ENCODE results near the gene PHACTR3. TPM values are rescaled to one million over a fixed set of nuclear protein-coding genes. Genes with fewer than 3 reads are reported as not detected.

The PHACTR3 gene
- total and polyA plus RNA-seq, 2 of the 8 experiments (the other 6 are each of a cell fraction or from before 2014, with no cell fraction given), result 0.05 to 0.13 TPM

DNA sequence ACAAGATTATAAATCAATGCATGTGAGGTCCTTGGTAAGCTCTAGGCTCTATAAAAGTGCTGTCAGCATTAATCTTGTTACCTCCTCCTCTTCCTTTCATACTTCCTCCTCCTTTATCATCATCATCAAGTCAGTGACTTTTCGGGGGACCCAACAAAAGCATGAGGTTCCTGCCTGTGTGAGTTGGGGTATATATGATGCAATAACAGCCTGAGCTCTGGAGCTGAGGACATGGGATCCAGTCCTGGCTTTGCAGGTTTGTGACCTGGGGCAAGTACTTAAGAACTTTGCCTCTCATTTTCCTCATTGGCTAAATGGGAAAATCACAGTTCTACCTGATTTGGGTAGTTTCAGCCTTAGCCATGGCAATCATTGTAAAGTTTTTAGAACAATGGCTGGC, 7.1 kb upstream of the PHACTR3 start:
- no peaks in the 10 kb centered on the region for H3K23me2 ChIP-seq (ENCODE audit: low read depth, low read length)
- ChIA-PET POLR2A (ENCODE audit: partially characterized antibody) (no interaction called here), CTCF (ENCODE audit: partially characterized antibody) (interaction anchor here (0.7 to 2.2 kb wide), 5 partner anchors 13 to 257 kb away, joined by 3 to 10 read pairs (median 5); no protein-coding TSS in a partner anchor)
- no peak overlapping the region for H3K18ac ChIP-seq (ENCODE audit: extremely low read depth, low read length)
- no peak overlapping the region for H4K5ac ChIP-seq (ENCODE audit: insufficient read length, low read depth, low read length)
- H3K23ac ChIP-seq (ENCODE audit: insufficient read length), result no peak overlapping the region
- H3K4me1 ChIP-seq (replicated peaks in 1 of 4; ENCODE audit: control insufficient read depth in 3 of 4, insufficient read depth in 4 of 4, low read length in 3 of 4), result no peaks in the 10 kb centered on the region
- H3K4ac ChIP-seq (replicated peaks; ENCODE audit: insufficient read length, low read depth, low read length), result no peak overlapping the region
- no peak overlapping the region for H3K56ac ChIP-seq (replicated peaks; ENCODE audit: insufficient read length, low read depth, low read length)
- no peak overlapping the region for H2BK20ac ChIP-seq (ENCODE audit: low read length)
- H3K27me3 ChIP-seq (replicated peaks in 1 of 4; ENCODE audit: control insufficient read depth in 3 of 4, extremely low read depth in 1 of 4, insufficient read depth in 3 of 4, low read length in 3 of 4), result peaks cover 0 to 2% (median under 1%) of the 10 kb centered on the region in 4 experiments; a peak in 1 of 7 replicates
- FAIRE-seq, result no peak
- H2AFZ ChIP-seq (ENCODE audit: low read length), result no peak overlapping the region
- no peak overlapping the region for H2BK12ac ChIP-seq (ENCODE audit: low read depth, low read length)
- no peak overlapping the region for H2BK15ac ChIP-seq (ENCODE audit: low read length)
- H3K9me3 ChIP-seq (ENCODE audit: insufficient read depth in 2 of 2, low read depth in 1 of 2, low read length in 1 of 2), result peaks cover 51 to 68% of the 10 kb centered on the region in 2 experiments
- H3K14ac ChIP-seq (ENCODE audit: insufficient read length), result no peak overlapping the region
- no peak overlapping the region for H2BK5ac ChIP-seq (ENCODE audit: low read depth, low read length)
- H3K27ac ChIP-seq (ENCODE audit: low read depth, low read length), result no peak overlapping the region
- H3K9ac ChIP-seq (replicated peaks in 1 of 4; ENCODE audit: extremely low read depth in 1 of 4, low read depth in 3 of 4, low read length in 3 of 4), result no peak overlapping the region
- no peak overlapping the region for H4K91ac ChIP-seq (replicated peaks; ENCODE audit: insufficient read length, low read length)
- H4K20me1 ChIP-seq (replicated peaks in 1 of 2; ENCODE audit: control insufficient read depth in 1 of 2, insufficient read depth in 2 of 2, low read length in 2 of 2), result no peaks in the 10 kb centered on the region
- WGBS, 2 experiments (ENCODE audit: extremely low coverage in 1 of 2, insufficient coverage in 1 of 2, insufficient read length in 1 of 2, insufficient replicate concordance in 2 of 2, low coverage in 1 of 2, low lambda C conversion rate in 2 of 2, missing lambda C conversion rate in 1 of 2), result 80% methylated on average over 1 of the region's 1 CpG; no CpG with 5 or more reads in 1 of the 2 experiments
- TF ChIP-seq PHF8 (conservative IDR thresholded peaks at IDR 0.05; ENCODE audit: low read depth, low read length), result no peak
- no peak for TF ChIP-seq KDM4A (IDR thresholded peaks at IDR 0.05; ENCODE audit: low read depth, low read length, severe bottlenecking)
- no peak for TF ChIP-seq HDAC2 (IDR thresholded peaks at IDR 0.05; ENCODE audit: borderline replicate concordance in 1 of 2, low read depth in 2 of 2, low read length in 2 of 2)
- TF ChIP-seq NRF1 (IDR thresholded peaks at IDR 0.05; ENCODE audit: low read depth, low read length), result no peak
- no peak for TF ChIP-seq CEBPB (IDR thresholded peaks at IDR 0.05; ENCODE audit: low read depth, low read length)
- no peak overlapping the region for H3K4me3 ChIP-seq (ENCODE audit: extremely low read depth in 1 of 4, insufficient read depth in 2 of 4, low read depth in 3 of 4, low read length in 4 of 4)
- no peak overlapping the region for H3K4me2 ChIP-seq (ENCODE audit: insufficient read depth in 1 of 2, low read depth in 2 of 2, low read length in 2 of 2)
- no peak overlapping the region for H2AK5ac ChIP-seq (ENCODE audit: low read depth, low read length)
- no peak for DNase-seq (ENCODE audit: low read depth in 1 of 2, low spot score in 2 of 2)
- no peaks in the 10 kb centered on the region for H3K79me1 ChIP-seq (ENCODE audit: low read depth, low read length)
- H4K8ac ChIP-seq (ENCODE audit: extremely low read depth, insufficient read depth, low read length), result no peak overlapping the region
- H3K36me3 ChIP-seq (ENCODE audit: control insufficient read depth in 2 of 4, insufficient read depth in 4 of 4, low read length in 3 of 4), result no peaks in the 10 kb centered on the region; a peak in 1 of 8 replicates
- H2BK120ac ChIP-seq (replicated peaks; ENCODE audit: low read depth, low read length), result no peak overlapping the region
- no peaks in the 10 kb centered on the region for H3K79me2 ChIP-seq (ENCODE audit: control insufficient read depth in 1 of 2, insufficient read depth in 2 of 2, low read length in 2 of 2)
